Karpas-422 (cell line): ENCODE data around the gene KCNH4. TPM values are rescaled to one million over a fixed set of nuclear protein-coding genes. Genes with fewer than 3 reads are reported as not detected.

Experiments used
- DNase-seq: peaks from one replicate; pipeline ENCODE4 v3.0.0-alpha.2; 2015
- H2AFZ ChIP-seq: fragments of 200-600 bp; sonication (generic); 2 replicates; pipeline ENCODE4 v1.6.1; 2014; ENCODE audit warnings: antibody characterized with exemption, low read length, mixed read lengths
- H3K27ac ChIP-seq: fragments of 200-600 bp; sonication (generic); 2 replicates; pipeline ENCODE4 v1.5.1; 2014; ENCODE audit warnings: mild to moderate bottlenecking, low read length, moderate library complexity
- H3K27me3 ChIP-seq: fragments of 200-600 bp; sonication (generic); 2 replicates; pipeline ENCODE4 v1.6.1; 2014; ENCODE audit warnings: low read length, mixed read lengths
- H3K36me3 ChIP-seq: fragments of 200-600 bp; sonication (generic); 2 replicates; pipeline ENCODE4 v1.6.1; 2014; ENCODE audit warnings: low read length, mixed read lengths; ENCODE audit not compliant: insufficient read depth
- H3K4me1 ChIP-seq: fragments of 200-600 bp; sonication (generic); 2 replicates; pipeline ENCODE4 v1.6.1; 2014; ENCODE audit warnings: mild to moderate bottlenecking, low read length, mixed read lengths
- H3K4me2 ChIP-seq: fragments of 200-600 bp; sonication (generic); 2 replicates; pipeline ENCODE4 v1.6.1; 2014; ENCODE audit warnings: low read length, low read depth, mild to moderate bottlenecking; ENCODE audit not compliant: poor library complexity, severe bottlenecking
- H3K4me3 ChIP-seq: fragments of 200-600 bp; sonication (generic); 2 replicates; pipeline ENCODE4 v1.5.1; 2014; ENCODE audit warnings: mild to moderate bottlenecking, antibody characterized with exemption, low read length, mixed read lengths
- H3K79me2 ChIP-seq: fragments of 200-600 bp; sonication (generic); 2 replicates; pipeline ENCODE4 v1.6.1; 2014; ENCODE audit warnings: mild to moderate bottlenecking, low read length, mixed read lengths
- H3K9ac ChIP-seq: fragments of 200-600 bp; sonication (generic); 2 replicates; pipeline ENCODE4 v1.6.0; 2014; ENCODE audit warnings: low read length
- H3K9me2 ChIP-seq: fragments of 200-600 bp; sonication (generic), shearing (Covaris generic); replicated peaks from 2 replicates; pipeline ENCODE4 v1.6.0; 2014; ENCODE audit warnings: mild to moderate bottlenecking, low read length, moderate library complexity; ENCODE audit not compliant: insufficient read depth
- H3K9me3 ChIP-seq: fragments of 300-700, 200-600 bp; sonication (generic); 2 replicates; pipeline ENCODE4 v1.6.1; 2014; ENCODE audit warnings: low read length, mixed read lengths
- H4K20me1 ChIP-seq: fragments of 200-600 bp; sonication (generic); 2 replicates; pipeline ENCODE4 v1.6.1; 2014; ENCODE audit warnings: mild to moderate bottlenecking, antibody characterized with exemption, low read length, low read depth; ENCODE audit not compliant: insufficient read depth
- total RNA-seq: library from RNA; depleted of rRNA; stranded (reverse); fragments of >200 nt; shearing (Covaris generic); gene quantifications from 2 replicates; pipeline ENCODE4 v1.2.3, GENCODE V29; 2014; ENCODE audit warnings: low replicate concordance

KCNH4 gene
- total RNA-seq, 1 experiment from 2014 or later = not detected

- Histone ChIP-seq H3K4me1 (peaks cover 32% of the 10 kb centered on the region), H3K27ac (no peak within 1 kb of the TSS), H3K4me2 (peak within 1 kb of the TSS; percentile 87), H3K9me3 (no peaks in the 10 kb centered on the region), H3K4me3 (peak within 1 kb of the TSS; percentile 70; the same call in 1 of the 2 replicates), H3K79me2 (no peaks in the 10 kb centered on the region), H4K20me1 (no peaks in the 10 kb centered on the region), H3K36me3 (no peaks in the 10 kb centered on the region), H3K9me2 (no peaks in the 10 kb centered on the region), H3K9ac (peak within 1 kb of the TSS; percentile 59), H2AFZ (peak within 1 kb of the TSS; percentile 15; the same call in 1 of the 2 replicates), H3K27me3 (no peaks in the 10 kb centered on the region)
- DNase-seq = no peak
Measured at GRCh38 chr17:42184713-42185620, 4.0 kb upstream of the KCNH4 start, which contains the start of gene HCRT. Gene HCRT (minus strand): TSS chr17:42185452. CDS start chr17:42185365, 87 bp downstream.

GRCh38 chr17:42183741-42184711 lies 3.1 kb upstream of the KCNH4 start:
- Histone ChIP-seq H3K9ac (peak overlapping the region; percentile 72), H3K9me2 (no peaks in the 10 kb centered on the region), H3K9me3 (no peaks in the 10 kb centered on the region), H4K20me1 (no peaks in the 10 kb centered on the region), H3K36me3 (no peaks in the 10 kb centered on the region), H3K4me2 (peak overlapping the region; percentile 87), H3K79me2 (no peaks in the 10 kb centered on the region), H3K27me3 (no peaks in the 10 kb centered on the region), H3K27ac (no peak overlapping the region), H3K4me1 (peaks cover 32% of the 10 kb centered on the region), H3K4me3 (peak overlapping the region; percentile 70), H2AFZ (peak overlapping the region; percentile 69)
- peak; percentile 94 for DNase-seq

GRCh38 chr17:42182927-42183734 lies 2.2 kb upstream of the KCNH4 start:
- peak overlapping the region; percentile 70 for H3K4me3 ChIP-seq
- peaks cover 32% of the 10 kb centered on the region for H3K4me1 ChIP-seq
- no peaks in the 10 kb centered on the region for H3K9me2 ChIP-seq
- peak overlapping the region; percentile 69; the same call in 1 of the 2 replicates for H2AFZ ChIP-seq
- peak; percentile 54 for DNase-seq
- peak overlapping the region; percentile 87 for H3K4me2 ChIP-seq
- no peaks in the 10 kb centered on the region for H4K20me1 ChIP-seq
- no peaks in the 10 kb centered on the region for H3K27me3 ChIP-seq
- H3K27ac ChIP-seq = no peak overlapping the region
- H3K79me2 ChIP-seq = no peaks in the 10 kb centered on the region
- H3K9ac ChIP-seq = peak overlapping the region; percentile 72
- H3K9me3 ChIP-seq = no peaks in the 10 kb centered on the region
- H3K36me3 ChIP-seq = no peaks in the 10 kb centered on the region

- Histone ChIP-seq H3K4me1 (peaks cover 32% of the 10 kb centered on the region), H3K4me2 (no peak overlapping the region)
Measured at GRCh38 chr17:42181851-42182207, 887 bp upstream of the KCNH4 start.

GRCh38 chr17:42180411-42180921 lies 476 bp downstream of the KCNH4 start:
- Histone ChIP-seq H3K4me2 (peak overlapping the region; percentile 27), H3K9ac (no peak overlapping the region), H3K9me3 (no peaks in the 10 kb centered on the region), H3K4me1 (peaks cover 32% of the 10 kb centered on the region), H4K20me1 (no peaks in the 10 kb centered on the region), H2AFZ (no peak overlapping the region), H3K36me3 (no peaks in the 10 kb centered on the region), H3K9me2 (no peaks in the 10 kb centered on the region), H3K27me3 (no peaks in the 10 kb centered on the region), H3K79me2 (no peaks in the 10 kb centered on the region), H3K27ac (no peak overlapping the region), H3K4me3 (no peak overlapping the region; the same call in 1 of the 2 replicates)
- DNase-seq = no peak

More at GRCh38 chr17:42181851-42182207, 887 bp upstream of the KCNH4 start:
- Histone ChIP-seq H3K4me3 (no peak overlapping the region), H4K20me1 (no peaks in the 10 kb centered on the region), H3K27ac (no peak overlapping the region), H3K9me3 (no peaks in the 10 kb centered on the region), H3K36me3 (no peaks in the 10 kb centered on the region), H3K27me3 (no peaks in the 10 kb centered on the region), H2AFZ (no peak overlapping the region), H3K9me2 (no peaks in the 10 kb centered on the region), H3K79me2 (no peaks in the 10 kb centered on the region), H3K9ac (no peak overlapping the region)
- DNase-seq = no peak

GRCh38 chr17:42179911-42180410 lies 981 bp downstream of the KCNH4 start:
- Histone ChIP-seq H3K79me2 (no peaks in the 10 kb centered on the region), H3K4me2 (no peak overlapping the region), H3K27ac (no peak overlapping the region), H2AFZ (no peak overlapping the region), H3K9ac (no peak overlapping the region), H3K9me3 (no peaks in the 10 kb centered on the region), H3K4me1 (peaks cover 32% of the 10 kb centered on the region), H3K4me3 (no peak overlapping the region), H3K9me2 (no peaks in the 10 kb centered on the region), H4K20me1 (no peaks in the 10 kb centered on the region), H3K36me3 (no peaks in the 10 kb centered on the region), H3K27me3 (no peaks in the 10 kb centered on the region)
- DNase-seq = peak; percentile 61

- H3K4me1 ChIP-seq = peaks cover 28% of the 10 kb centered on the region
Measured at GRCh38 chr17:42179335-42179734, 1.6 kb downstream of the KCNH4 start.

More at GRCh38 chr17:42179335-42179734, 1.6 kb downstream of the KCNH4 start:
- no peaks in the 10 kb centered on the region for H3K36me3 ChIP-seq
- H4K20me1 ChIP-seq = no peaks in the 10 kb centered on the region
- H3K4me3 ChIP-seq = no peak overlapping the region
- H3K79me2 ChIP-seq = no peaks in the 10 kb centered on the region
- H3K9me2 ChIP-seq = no peaks in the 10 kb centered on the region
- H3K9me3 ChIP-seq = no peaks in the 10 kb centered on the region
- H3K9ac ChIP-seq = no peak overlapping the region
- H3K4me2 ChIP-seq = no peak overlapping the region
- no peak overlapping the region for H2AFZ ChIP-seq
- H3K27me3 ChIP-seq = no peaks in the 10 kb centered on the region
- no peak for DNase-seq
- no peak overlapping the region for H3K27ac ChIP-seq
